ENCODE results near the gene FOXP3.

The FOXP3 gene

DNA sequence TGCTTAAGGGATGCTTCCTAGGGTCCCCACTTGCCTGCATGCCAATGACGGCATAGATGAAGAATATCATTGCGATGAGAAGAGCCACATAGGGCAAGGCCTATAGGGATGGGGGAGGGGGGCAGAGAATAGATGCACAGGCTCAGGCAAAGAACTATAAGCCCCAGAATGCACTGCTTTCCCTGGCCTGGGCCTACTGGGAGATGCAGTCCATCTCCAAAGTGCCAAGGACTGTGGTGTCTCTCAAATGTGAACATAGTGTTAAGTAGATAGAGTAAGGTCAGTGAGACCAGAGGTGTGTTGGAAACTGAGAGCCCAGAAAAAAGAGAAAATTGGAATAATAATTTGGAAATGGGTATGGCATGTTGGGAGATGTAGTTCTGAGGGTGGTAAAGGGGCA is 52.3 kb downstream of the FOXP3 start:
- DNase-seq = no peak

DNA sequence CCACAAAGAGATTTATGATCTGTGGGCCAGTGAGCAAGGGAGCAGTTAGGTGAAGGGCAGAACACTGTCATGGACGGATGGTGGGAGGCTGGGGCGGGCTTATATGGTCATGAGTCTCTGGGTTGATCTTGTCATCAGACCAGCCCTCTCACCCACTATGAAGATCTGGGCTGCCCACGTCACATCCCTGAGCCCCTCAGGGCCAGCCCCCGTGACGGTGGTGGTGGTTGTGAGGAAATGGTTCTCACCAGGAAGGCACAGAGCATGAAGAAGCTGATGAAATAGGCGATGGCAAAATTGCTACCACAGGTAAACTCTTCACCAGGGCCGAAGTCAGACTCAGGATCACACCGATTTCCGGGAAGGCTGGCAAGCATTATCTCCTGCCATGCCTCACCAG is 53.4 kb downstream of the FOXP3 start:
- DNase-seq = no peak

DNA sequence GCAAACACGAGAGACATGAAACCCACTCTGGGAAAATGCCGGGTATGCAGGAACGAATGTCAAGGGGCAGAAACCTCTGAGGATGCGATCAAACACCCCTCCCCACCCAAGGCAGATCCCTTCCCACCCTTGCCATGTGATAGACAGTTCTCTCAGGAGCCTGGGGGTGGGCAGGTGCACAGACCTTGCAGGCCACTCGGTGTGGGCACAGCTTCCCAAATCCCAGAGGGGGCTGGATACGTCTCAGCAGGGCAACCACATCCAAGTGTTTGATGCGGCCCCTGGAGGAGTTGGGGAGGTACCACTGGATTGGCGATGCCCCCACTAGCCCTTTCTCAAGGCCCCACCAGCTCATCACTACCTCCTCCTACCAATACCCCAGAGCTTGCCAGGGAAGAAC is 54.1 kb downstream of the FOXP3 start:
- DNase-seq = no peak

DNA sequence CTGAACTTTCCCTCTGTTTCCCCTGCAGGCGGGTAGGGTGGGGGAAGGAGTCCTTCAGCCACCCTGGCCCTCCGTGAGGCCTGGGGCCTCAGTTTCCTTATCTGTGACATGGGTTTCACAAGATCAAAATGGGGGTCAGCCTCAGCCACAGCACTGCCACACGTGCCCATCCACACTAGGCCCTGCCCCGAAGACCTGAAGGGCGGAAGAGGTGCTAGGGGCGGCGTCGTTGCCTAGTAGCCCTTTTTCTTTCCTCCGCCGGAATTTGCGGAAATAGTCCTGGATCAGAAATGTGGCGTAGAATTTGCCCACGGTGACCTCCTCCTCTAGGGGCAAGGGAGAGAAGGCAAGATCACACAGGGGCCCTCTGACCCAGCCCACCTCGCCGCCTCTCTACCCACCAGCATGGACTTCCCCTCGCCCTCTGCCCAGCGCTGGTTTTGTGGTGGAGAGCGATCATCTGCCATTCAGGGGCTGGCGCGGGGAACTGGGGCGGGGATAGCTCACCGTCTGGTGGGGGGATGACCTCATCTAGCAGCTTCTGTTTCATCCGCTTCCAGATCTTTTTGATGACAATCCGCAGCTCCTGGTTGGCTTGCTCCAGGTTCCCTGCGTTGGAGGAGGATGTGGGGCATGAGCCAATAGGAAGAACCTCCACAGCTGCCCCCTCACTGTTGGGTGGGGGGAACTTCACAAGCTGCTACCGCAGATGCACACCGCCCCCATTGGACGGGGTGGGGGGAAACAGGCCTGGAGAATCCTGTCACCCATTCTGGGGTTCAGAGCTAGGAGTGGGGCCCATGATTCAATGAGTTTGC is 54.9 kb downstream of the FOXP3 start:
- DNase-seq = peak; percentile 72

DNA sequence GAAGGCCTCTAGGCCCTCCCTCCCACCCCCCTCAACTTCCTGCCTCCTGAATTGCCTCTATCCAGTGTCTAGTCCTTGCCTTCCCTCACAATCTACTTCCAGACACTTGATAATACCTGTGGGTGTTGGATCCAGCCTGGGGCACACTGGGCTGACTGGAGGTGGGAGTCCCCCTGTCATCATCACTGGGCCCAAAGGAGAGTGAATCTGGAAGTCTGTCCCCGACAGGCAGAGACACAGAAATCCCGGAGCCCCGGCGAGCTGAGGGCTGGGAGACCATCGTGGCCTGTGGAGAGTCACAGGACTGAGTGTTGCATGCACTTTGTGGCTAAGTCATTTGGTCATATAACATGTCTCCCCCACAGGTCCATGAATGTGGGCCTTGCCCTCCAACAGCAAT is 56.1 kb downstream of the FOXP3 start:
- DNase-seq = no peak

DNA sequence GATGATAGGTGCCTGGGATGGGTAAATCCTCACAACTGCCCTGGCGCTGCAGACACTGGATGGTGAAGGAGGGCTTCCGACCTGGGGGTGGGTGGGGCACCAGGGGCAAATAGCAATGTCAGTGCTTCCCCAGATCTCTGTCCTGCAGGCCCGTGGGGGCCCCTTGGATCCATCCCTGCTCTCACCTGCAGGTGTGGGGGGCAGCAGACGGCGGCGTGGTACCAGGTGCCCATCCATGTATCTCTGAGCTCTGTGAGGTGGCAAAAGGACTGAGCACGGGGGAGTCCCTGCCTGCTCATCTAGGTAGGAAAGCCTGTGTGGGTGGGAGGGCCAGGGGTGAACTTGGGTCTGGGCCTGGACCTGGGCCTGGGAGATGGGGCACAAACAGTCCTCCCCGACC is 58.0 kb downstream of the FOXP3 start:
- DNase-seq = no peak

DNA sequence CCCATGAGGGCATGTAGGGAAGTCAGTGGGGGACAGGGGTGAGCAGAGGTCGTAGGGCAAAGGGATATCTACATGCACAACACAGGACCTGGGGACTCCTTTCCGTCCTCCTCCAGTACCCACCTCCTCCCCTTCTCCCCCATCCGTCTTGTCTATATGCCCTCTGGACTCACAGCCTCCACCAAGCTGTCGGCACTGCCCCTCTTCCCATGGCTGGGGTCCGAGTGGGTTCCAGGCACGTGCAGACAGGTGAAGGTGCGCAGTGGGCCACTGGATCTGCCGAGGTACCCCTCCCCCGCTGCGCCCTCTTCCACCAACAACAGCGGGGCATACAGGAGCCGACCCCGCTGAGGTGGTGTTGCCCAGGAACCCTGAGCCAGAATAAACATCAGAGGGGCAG is 59.1 kb downstream of the FOXP3 start:
- no peak for DNase-seq

DNA sequence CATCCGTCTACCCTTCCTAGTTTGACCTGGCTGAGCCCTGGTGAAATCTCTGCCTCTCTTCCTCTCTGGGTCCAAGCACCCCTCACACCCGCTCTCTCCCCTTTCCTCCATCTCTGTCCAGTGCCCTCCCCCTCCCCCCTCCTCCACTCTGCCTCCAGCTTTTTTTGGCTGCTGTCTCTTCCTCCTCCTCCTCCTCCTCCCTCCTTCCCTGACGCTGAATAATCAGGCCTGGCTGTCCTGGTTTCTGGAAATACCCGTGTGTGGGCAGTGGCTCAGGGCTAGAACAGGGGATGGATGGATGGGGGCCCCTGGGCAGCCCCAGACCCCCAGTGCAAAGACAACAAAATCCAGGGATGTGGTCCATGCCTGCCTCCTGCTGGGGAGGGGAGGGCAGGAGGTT is 59.8 kb downstream of the FOXP3 start:
- DNase-seq = no peak

DNA sequence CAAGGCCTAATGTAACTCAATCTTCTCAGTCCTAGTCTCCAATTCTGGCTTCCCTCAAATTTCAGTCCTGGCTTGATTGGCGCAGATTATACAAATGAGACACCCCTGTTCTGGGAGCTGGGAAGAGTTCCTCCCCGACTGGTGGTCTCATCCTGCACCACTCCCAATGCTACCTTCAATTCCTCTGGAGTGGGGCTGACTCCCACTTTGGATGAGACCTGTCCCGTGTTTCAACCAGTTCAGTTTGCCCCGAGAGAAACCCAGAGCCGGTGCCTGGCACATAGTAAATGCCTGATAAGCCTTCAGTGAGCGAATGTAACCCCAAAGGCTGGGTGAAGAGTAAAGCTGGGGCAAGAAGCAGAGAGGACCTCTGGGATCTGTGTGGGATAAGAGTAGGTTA is 60.5 kb downstream of the FOXP3 start:
- DNase-seq = no peak

DNA sequence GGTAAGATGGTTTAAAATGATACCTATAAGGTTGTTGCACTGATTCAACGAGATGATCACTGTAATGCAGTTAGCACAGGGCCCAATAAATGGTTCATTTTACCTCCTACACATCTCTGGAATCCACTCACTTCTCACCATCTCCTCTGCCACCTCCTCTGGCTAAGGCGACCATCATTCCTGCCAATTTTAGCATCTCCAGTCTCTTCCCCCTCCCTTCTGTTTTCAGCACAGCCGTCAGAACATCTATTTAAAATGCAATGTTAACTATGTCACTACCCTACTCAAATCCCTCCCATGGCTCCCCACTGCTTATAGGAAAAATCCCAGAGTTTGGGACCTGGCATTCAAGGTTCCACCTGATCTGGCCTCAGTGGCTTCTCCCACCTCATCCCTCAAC is 61.0 kb downstream of the FOXP3 start:
- no peak for DNase-seq

DNA sequence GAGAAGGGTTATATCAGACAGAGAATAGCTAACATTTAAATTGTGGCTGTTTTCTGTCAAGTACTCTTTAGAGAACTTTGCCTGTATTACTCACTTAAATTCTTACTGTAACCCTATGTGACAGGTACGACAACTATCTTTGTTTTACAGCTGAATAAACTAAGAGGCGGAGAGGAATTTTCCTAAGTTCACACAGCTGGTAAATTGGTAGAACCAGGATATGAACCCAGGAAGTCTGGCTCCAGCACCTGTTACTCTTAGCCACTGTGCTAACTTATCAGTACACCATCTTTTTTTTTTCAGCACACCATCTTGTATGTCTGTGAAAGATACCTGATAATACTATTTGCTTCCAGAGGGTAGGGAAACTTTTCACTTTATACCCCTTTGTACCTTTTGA is 62.5 kb downstream of the FOXP3 start:
- no peak for DNase-seq
